Measurements from ENCODE around the gene COL27A1. TPM values are rescaled to one million over a fixed set of nuclear protein-coding genes. Genes with fewer than 3 reads are reported as not detected.

COL27A1 gene
- total RNA-seq, 1 donor from 2014 or later = 48.5 TPM

- no peak for TF ChIP-seq CTCF (IDR thresholded peaks at IDR 0.05)
- Mint-ChIP-seq H3K4me1 (ENCODE audit: low read depth) (peaks cover 4% of the 10 kb centered on the region), H3K27me3 (ENCODE audit: low read depth) (peaks cover 25% of the 10 kb centered on the region), H3K36me3 (ENCODE audit: low read depth) (no peaks in the 10 kb centered on the region), H3K9me3 (ENCODE audit: low read depth) (no peaks in the 10 kb centered on the region), H3K27ac (ENCODE audit: unreplicated experiment) (no peak overlapping the region), H3K4me3 (ENCODE audit: unreplicated experiment) (no peak overlapping the region)
- no peak for DNase-seq (ENCODE audit: low spot score)
These were observed 33.9 kb upstream of the COL27A1 start for GRCh38 chr9:114121227-114122135.

- Mint-ChIP-seq H3K4me1 (ENCODE audit: low read depth) (peaks cover 4% of the 10 kb centered on the region), H3K4me3 (ENCODE audit: unreplicated experiment) (no peak overlapping the region), H3K36me3 (ENCODE audit: low read depth) (no peaks in the 10 kb centered on the region), H3K9me3 (ENCODE audit: low read depth) (peaks cover 2% of the 10 kb centered on the region), H3K27me3 (ENCODE audit: low read depth) (peaks cover 20% of the 10 kb centered on the region), H3K27ac (ENCODE audit: unreplicated experiment) (no peak overlapping the region)
- TF ChIP-seq CTCF (IDR thresholded peaks at IDR 0.05) = no peak
- DNase-seq (ENCODE audit: low spot score) = no peak
These were observed 33.0 kb upstream of the COL27A1 start for GRCh38 chr9:114122136-114123027.

- no peak overlapping the region for H3K27ac Mint-ChIP-seq (ENCODE audit: unreplicated experiment)
- peaks cover 3% of the 10 kb centered on the region for H3K9me3 Mint-ChIP-seq (ENCODE audit: low read depth)
- H3K4me3 Mint-ChIP-seq (ENCODE audit: unreplicated experiment) = no peak overlapping the region
- H3K27me3 Mint-ChIP-seq (ENCODE audit: low read depth) = peaks cover 13% of the 10 kb centered on the region
- peaks cover 4% of the 10 kb centered on the region for H3K4me1 Mint-ChIP-seq (ENCODE audit: low read depth)
- no peak for DNase-seq (ENCODE audit: low spot score)
- no peaks in the 10 kb centered on the region for H3K36me3 Mint-ChIP-seq (ENCODE audit: low read depth)
- no peak for TF ChIP-seq CTCF (IDR thresholded peaks at IDR 0.05)
These were observed 32.0 kb upstream of the COL27A1 start for GRCh38 chr9:114123031-114123977.

GRCh38 chr9:114124138-114124537 lies 31.2 kb upstream of the COL27A1 start:
- TF ChIP-seq CTCF (IDR thresholded peaks at IDR 0.05) = no peak
- H3K4me1 Mint-ChIP-seq (ENCODE audit: low read depth) = peaks cover 4% of the 10 kb centered on the region
- DNase-seq (ENCODE audit: low spot score) = no peak
- no peak overlapping the region for H3K4me3 Mint-ChIP-seq (ENCODE audit: unreplicated experiment)
- peaks cover 10% of the 10 kb centered on the region for H3K27me3 Mint-ChIP-seq (ENCODE audit: low read depth)
- no peaks in the 10 kb centered on the region for H3K36me3 Mint-ChIP-seq (ENCODE audit: low read depth)
- no peak overlapping the region for H3K27ac Mint-ChIP-seq (ENCODE audit: unreplicated experiment)
- H3K9me3 Mint-ChIP-seq (ENCODE audit: low read depth) = peaks cover 3% of the 10 kb centered on the region

All from chondrocyte (in vitro differentiated cells).